ENCODE measurements around the gene PPM1H.
A peak's percentile ranks its signal among the peaks of the same experiment; 100 is the strongest.

PPM1H gene

GRCh38 chr12:62605981-62606380 lies 329.0 kb downstream of the PPM1H start:
- Histone ChIP-seq H4K20me1 (ENCODE audit: insufficient read depth, low read length, poor library complexity, severe bottlenecking) (peaks cover 32% of the 10 kb centered on the region), H3K4me3 (ENCODE audit: low read length, poor library complexity, severe bottlenecking) (peak overlapping the region; percentile 90), H3K4me2 (ENCODE audit: low read depth, low read length, poor library complexity, severe bottlenecking) (peak overlapping the region; percentile 90), H3K9ac (ENCODE audit: low read depth, low read length, poor library complexity, severe bottlenecking) (peak overlapping the region; percentile 97), H3K27me3 (ENCODE audit: insufficient read depth, low read length, poor library complexity, severe bottlenecking) (no peaks in the 10 kb centered on the region), H3K9me3 (ENCODE audit: insufficient read depth, low read depth, low read length) (no peaks in the 10 kb centered on the region), H3K9me2 (replicated peaks; ENCODE audit: low read depth, low read length) (no peaks in the 10 kb centered on the region), H3F3A (ENCODE audit: low read depth) (no peaks in the 10 kb centered on the region; the same call in 1 of the 2 replicates), H3K4me1 (ENCODE audit: insufficient read depth, low read length, poor library complexity, severe bottlenecking) (peaks cover 38% of the 10 kb centered on the region), H3K36me3 (ENCODE audit: insufficient read depth, low read length) (no peaks in the 10 kb centered on the region), H3K79me2 (ENCODE audit: insufficient read depth, low read length) (peaks cover 39% of the 10 kb centered on the region), H2AFZ (ENCODE audit: low read length) (no peak overlapping the region)
- no peak for TF ChIP-seq EZH2phosphoT487 (IDR thresholded peaks at IDR 0.05; ENCODE audit: borderline replicate concordance)
- TF ChIP-seq, protein P1, sequence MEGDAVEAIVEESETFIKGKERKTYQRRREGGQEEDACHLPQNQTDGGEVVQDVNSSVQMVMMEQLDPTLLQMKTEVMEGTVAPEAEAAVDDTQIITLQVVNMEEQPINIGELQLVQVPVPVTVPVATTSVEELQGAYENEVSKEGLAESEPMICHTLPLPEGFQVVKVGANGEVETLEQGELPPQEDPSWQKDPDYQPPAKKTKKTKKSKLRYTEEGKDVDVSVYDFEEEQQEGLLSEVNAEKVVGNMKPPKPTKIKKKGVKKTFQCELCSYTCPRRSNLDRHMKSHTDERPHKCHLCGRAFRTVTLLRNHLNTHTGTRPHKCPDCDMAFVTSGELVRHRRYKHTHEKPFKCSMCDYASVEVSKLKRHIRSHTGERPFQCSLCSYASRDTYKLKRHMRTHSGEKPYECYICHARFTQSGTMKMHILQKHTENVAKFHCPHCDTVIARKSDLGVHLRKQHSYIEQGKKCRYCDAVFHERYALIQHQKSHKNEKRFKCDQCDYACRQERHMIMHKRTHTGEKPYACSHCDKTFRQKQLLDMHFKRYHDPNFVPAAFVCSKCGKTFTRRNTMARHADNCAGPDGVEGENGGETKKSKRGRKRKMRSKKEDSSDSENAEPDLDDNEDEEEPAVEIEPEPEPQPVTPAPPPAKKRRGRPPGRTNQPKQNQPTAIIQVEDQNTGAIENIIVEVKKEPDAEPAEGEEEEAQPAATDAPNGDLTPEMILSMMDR (conservative IDR thresholded peaks at IDR 0.05; ENCODE audit: low read length) = no peak

- Histone ChIP-seq H3K36me3 (ENCODE audit: insufficient read depth, low read length) (no peaks in the 10 kb centered on the region), H3K27me3 (ENCODE audit: insufficient read depth, low read length, poor library complexity, severe bottlenecking) (no peaks in the 10 kb centered on the region), H3K4me1 (ENCODE audit: insufficient read depth, low read length, poor library complexity, severe bottlenecking) (peaks cover 48% of the 10 kb centered on the region), H2AFZ (ENCODE audit: low read length) (no peak overlapping the region), H3K9me2 (replicated peaks; ENCODE audit: low read depth, low read length) (no peaks in the 10 kb centered on the region), H3F3A (ENCODE audit: low read depth) (peaks cover 3% of the 10 kb centered on the region; the same call in 1 of the 2 replicates), H3K4me3 (ENCODE audit: low read length, poor library complexity, severe bottlenecking) (peak overlapping the region; percentile 90), H3K79me2 (ENCODE audit: insufficient read depth, low read length) (peaks cover 39% of the 10 kb centered on the region), H4K20me1 (ENCODE audit: insufficient read depth, low read length, poor library complexity, severe bottlenecking) (peaks cover 32% of the 10 kb centered on the region), H3K9me3 (ENCODE audit: insufficient read depth, low read depth, low read length) (no peaks in the 10 kb centered on the region), H3K9ac (ENCODE audit: low read depth, low read length, poor library complexity, severe bottlenecking) (peak overlapping the region; percentile 97), H3K4me2 (ENCODE audit: low read depth, low read length, poor library complexity, severe bottlenecking) (peak overlapping the region; percentile 90)
- TF ChIP-seq, protein P1 (conservative IDR thresholded peaks at IDR 0.05; ENCODE audit: low read length) = no peak
- no peak for TF ChIP-seq EZH2phosphoT487 (IDR thresholded peaks at IDR 0.05; ENCODE audit: borderline replicate concordance)
Measured at GRCh38 chr12:62604871-62605270, 330.1 kb downstream of the PPM1H start.

GRCh38 chr12:62604373-62604772 lies 330.6 kb downstream of the PPM1H start:
- Histone ChIP-seq H4K20me1 (ENCODE audit: insufficient read depth, low read length, poor library complexity, severe bottlenecking) (peaks cover 32% of the 10 kb centered on the region), H3F3A (ENCODE audit: low read depth) (peaks cover 3% of the 10 kb centered on the region; the same call in 1 of the 2 replicates), H3K79me2 (ENCODE audit: insufficient read depth, low read length) (peaks cover 39% of the 10 kb centered on the region), H2AFZ (ENCODE audit: low read length) (no peak overlapping the region), H3K9me3 (ENCODE audit: insufficient read depth, low read depth, low read length) (no peaks in the 10 kb centered on the region), H3K9me2 (replicated peaks; ENCODE audit: low read depth, low read length) (no peaks in the 10 kb centered on the region), H3K9ac (ENCODE audit: low read depth, low read length, poor library complexity, severe bottlenecking) (peak overlapping the region; percentile 97), H3K36me3 (ENCODE audit: insufficient read depth, low read length) (no peaks in the 10 kb centered on the region), H3K4me2 (ENCODE audit: low read depth, low read length, poor library complexity, severe bottlenecking) (peak overlapping the region; percentile 90), H3K27me3 (ENCODE audit: insufficient read depth, low read length, poor library complexity, severe bottlenecking) (no peaks in the 10 kb centered on the region), H3K4me1 (ENCODE audit: insufficient read depth, low read length, poor library complexity, severe bottlenecking) (peaks cover 53% of the 10 kb centered on the region), H3K4me3 (ENCODE audit: low read length, poor library complexity, severe bottlenecking) (peak overlapping the region; percentile 90)
- TF ChIP-seq, protein P1 (conservative IDR thresholded peaks at IDR 0.05; ENCODE audit: low read length) = no peak
- TF ChIP-seq EZH2phosphoT487 (IDR thresholded peaks at IDR 0.05; ENCODE audit: borderline replicate concordance) = no peak

All from Loucy (cell line).